Loucy (cell line): ENCODE measurements around the gene ESR2.

Experiments
- H2AFZ ChIP-seq: fragments of 200-600 bp; sonication (generic); 2 replicates; pipeline ENCODE4 v1.6.0; 2016; ENCODE audit warnings: antibody characterized with exemption, mild to moderate bottlenecking, low read length, moderate library complexity
- H3F3A ChIP-seq: fragments of 200-600 bp; 2 replicates; pipeline ENCODE4 v1.6.0; 2016; ENCODE audit warnings: antibody characterized with exemption, low read depth, mild to moderate bottlenecking
- H3K27me3 ChIP-seq: fragments of 200-600 bp; sonication (generic); 2 replicates; pipeline ENCODE4 v1.6.1; 2014; ENCODE audit warnings: low read length, mild to moderate bottlenecking; ENCODE audit not compliant: insufficient read depth, poor library complexity, severe bottlenecking
- H3K36me3 ChIP-seq: fragments of 200-600 bp; sonication (generic); 2 replicates; pipeline ENCODE4 v1.6.1; 2016; ENCODE audit warnings: low read length; ENCODE audit not compliant: insufficient read depth
- H3K4me1 ChIP-seq: fragments of 200-600 bp; sonication (generic); 2 replicates; pipeline ENCODE4 v1.5.1; 2014; ENCODE audit warnings: low read length, mild to moderate bottlenecking; ENCODE audit not compliant: insufficient read depth, poor library complexity, severe bottlenecking
- H3K4me2 ChIP-seq: fragments of 200-600 bp; sonication (generic); 2 replicates; pipeline ENCODE4 v1.6.0; 2014; ENCODE audit warnings: antibody characterized with exemption, low read length, low read depth, mild to moderate bottlenecking; ENCODE audit not compliant: poor library complexity, severe bottlenecking
- H3K4me3 ChIP-seq: fragments of 200-600 bp; sonication (generic); 2 replicates; pipeline ENCODE4 v1.5.1; 2014; ENCODE audit warnings: low read length, mild to moderate bottlenecking, mixed read lengths; ENCODE audit not compliant: poor library complexity, severe bottlenecking
- H3K79me2 ChIP-seq: fragments of 200-600 bp; sonication (generic); 2 replicates; pipeline ENCODE4 v1.6.1; 2014; ENCODE audit warnings: low read length; ENCODE audit not compliant: insufficient read depth
- H3K9ac ChIP-seq: fragments of 200-600 bp; sonication (generic); 2 replicates; pipeline ENCODE4 v1.6.0; 2014; ENCODE audit warnings: mild to moderate bottlenecking, low read depth, low read length, moderate library complexity; ENCODE audit not compliant: poor library complexity, severe bottlenecking
- H3K9me2 ChIP-seq: fragments of 200-600 bp; sonication (generic); replicated peaks from 2 replicates; pipeline ENCODE4 v1.6.1; 2016; ENCODE audit warnings: low read depth, low read length, mixed read lengths
- H3K9me3 ChIP-seq: fragments of 200-600 bp; sonication (generic); 2 replicates; pipeline ENCODE4 v1.6.1; 2014; ENCODE audit warnings: mild to moderate bottlenecking, antibody characterized with exemption, low read length, low read depth; ENCODE audit not compliant: insufficient read depth
- H4K20me1 ChIP-seq: fragments of 200-600 bp; sonication (generic); 2 replicates; pipeline ENCODE4 v1.6.0; 2014; ENCODE audit warnings: antibody characterized with exemption, low read length, mild to moderate bottlenecking; ENCODE audit not compliant: insufficient read depth, poor library complexity, severe bottlenecking
- EZH2phosphoT487 ChIP-seq: fragments of 200-600 bp; IDR thresholded peaks from 2 replicates; pipeline ENCODE4 v1.6.1; 2018; ENCODE audit warnings: antibody characterized with exemption, mild to moderate bottlenecking, moderate library complexity, borderline replicate concordance
- TF ChIP-seq, protein P1 (sequence below): fragments of 200-600 bp; sonication (generic); conservative IDR thresholded peaks from 2 replicates; pipeline ENCODE4 v1.5.1; 2014; ENCODE audit warnings: mild to moderate bottlenecking, antibody characterized with exemption, low read length

The ESR2 gene

DNA sequence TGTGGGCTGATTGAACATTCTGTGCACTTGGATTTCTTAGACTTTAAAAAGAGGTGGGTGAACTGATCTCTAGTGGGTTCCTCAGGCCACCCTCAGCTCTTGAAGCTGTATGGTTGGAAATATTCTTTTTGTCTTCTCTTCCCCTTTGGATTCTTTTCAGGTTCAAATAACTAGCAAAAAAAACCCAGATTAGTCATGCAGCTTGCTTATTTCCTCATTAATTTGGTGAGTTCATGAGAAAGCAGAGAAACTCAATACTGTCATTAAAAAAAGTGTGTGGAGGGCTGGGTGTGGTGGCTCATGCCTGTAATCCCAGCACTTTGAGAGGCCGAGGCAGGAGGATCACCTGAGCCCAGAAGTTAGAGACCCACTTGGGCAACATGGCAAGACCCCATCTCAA lies 183.4 kb downstream of the ESR2 start:
- Histone ChIP-seq H3K36me3 (no peaks in the 10 kb centered on the region), H3K9me3 (no peaks in the 10 kb centered on the region), H4K20me1 (no peaks in the 10 kb centered on the region), H2AFZ (no peak overlapping the region), H3K4me1 (peaks cover 40% of the 10 kb centered on the region), H3K4me2 (peak overlapping the region; percentile 72), H3K4me3 (peak overlapping the region; percentile 11), H3K9me2 (no peaks in the 10 kb centered on the region), H3K9ac (no peak overlapping the region), H3F3A (no peaks in the 10 kb centered on the region), H3K79me2 (peaks cover 17% of the 10 kb centered on the region), H3K27me3 (no peaks in the 10 kb centered on the region)
- TF ChIP-seq, protein P1, sequence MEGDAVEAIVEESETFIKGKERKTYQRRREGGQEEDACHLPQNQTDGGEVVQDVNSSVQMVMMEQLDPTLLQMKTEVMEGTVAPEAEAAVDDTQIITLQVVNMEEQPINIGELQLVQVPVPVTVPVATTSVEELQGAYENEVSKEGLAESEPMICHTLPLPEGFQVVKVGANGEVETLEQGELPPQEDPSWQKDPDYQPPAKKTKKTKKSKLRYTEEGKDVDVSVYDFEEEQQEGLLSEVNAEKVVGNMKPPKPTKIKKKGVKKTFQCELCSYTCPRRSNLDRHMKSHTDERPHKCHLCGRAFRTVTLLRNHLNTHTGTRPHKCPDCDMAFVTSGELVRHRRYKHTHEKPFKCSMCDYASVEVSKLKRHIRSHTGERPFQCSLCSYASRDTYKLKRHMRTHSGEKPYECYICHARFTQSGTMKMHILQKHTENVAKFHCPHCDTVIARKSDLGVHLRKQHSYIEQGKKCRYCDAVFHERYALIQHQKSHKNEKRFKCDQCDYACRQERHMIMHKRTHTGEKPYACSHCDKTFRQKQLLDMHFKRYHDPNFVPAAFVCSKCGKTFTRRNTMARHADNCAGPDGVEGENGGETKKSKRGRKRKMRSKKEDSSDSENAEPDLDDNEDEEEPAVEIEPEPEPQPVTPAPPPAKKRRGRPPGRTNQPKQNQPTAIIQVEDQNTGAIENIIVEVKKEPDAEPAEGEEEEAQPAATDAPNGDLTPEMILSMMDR = no peak
- TF ChIP-seq EZH2phosphoT487 = no peak

DNA sequence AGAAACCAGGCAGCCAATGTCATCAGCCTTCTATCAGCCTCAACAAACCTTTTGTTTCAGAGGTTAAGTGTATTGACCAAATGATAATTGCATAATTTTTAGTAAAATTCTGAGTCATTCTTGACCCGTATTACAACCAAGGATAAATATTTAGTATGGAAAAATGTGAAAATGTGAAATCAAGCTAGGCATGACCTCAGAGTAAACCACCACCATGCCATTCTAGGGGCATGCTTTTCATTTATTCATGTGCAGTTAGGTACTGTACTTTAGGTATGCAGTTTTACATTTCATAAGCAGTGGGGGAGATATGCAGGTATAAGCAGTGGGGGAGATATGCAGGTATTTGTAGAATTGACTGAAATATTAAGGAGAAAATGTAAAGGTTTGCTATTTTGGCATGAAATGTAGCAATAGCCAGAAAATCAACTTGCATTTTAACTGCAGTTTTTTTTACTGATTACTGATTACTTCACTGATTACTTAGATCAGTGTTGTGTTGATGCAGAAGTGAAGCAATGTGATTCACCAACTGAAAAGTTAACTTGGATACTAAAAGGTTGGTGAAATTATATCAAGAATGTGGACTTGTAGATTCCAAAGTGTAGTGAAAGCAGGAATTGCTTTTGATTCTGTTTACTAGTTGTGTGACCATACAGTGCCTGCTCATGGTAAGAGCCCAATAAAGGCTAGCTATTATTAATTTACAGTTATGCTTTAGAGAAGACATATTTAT lies 184.2 kb downstream of the ESR2 start:
- Histone ChIP-seq H4K20me1 (no peaks in the 10 kb centered on the region), H3K9me3 (no peaks in the 10 kb centered on the region), H3K27me3 (no peaks in the 10 kb centered on the region), H3K4me1 (peaks cover 36% of the 10 kb centered on the region), H2AFZ (no peak overlapping the region), H3K36me3 (no peaks in the 10 kb centered on the region), H3K9me2 (no peaks in the 10 kb centered on the region), H3K4me3 (no peak overlapping the region), H3F3A (no peaks in the 10 kb centered on the region), H3K4me2 (no peak overlapping the region), H3K9ac (no peak overlapping the region), H3K79me2 (peaks cover 17% of the 10 kb centered on the region)
- TF ChIP-seq EZH2phosphoT487 = no peak
- TF ChIP-seq, protein P1 = no peak

DNA sequence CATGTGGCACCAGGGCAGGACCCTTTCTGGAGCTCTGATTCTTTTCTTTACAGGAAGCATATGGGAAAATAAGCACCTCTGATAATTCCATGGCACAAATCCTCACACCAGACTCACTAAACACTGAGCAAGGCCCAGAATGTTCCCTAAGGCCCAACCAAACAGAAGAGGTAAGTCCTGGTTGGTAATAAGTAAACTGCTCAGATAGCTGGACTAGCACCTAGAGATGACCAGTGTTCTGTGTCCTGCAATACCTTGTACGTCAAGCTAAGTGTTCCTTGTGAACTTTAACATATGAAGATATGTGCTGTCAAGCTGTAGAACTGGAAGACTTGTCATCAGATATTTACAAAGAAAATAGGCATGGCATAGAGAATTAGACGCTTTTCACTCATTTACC lies 186.7 kb downstream of the ESR2 start:
- H3K9ac ChIP-seq = no peak overlapping the region
- no peak overlapping the region for H3K4me3 ChIP-seq
- no peak overlapping the region for H2AFZ ChIP-seq
- no peaks in the 10 kb centered on the region for H3K9me3 ChIP-seq
- no peaks in the 10 kb centered on the region for H3K27me3 ChIP-seq
- H3F3A ChIP-seq = no peaks in the 10 kb centered on the region
- no peak overlapping the region for H3K4me2 ChIP-seq
- TF ChIP-seq, protein P1 = no peak
- no peaks in the 10 kb centered on the region for H4K20me1 ChIP-seq
- H3K36me3 ChIP-seq = no peaks in the 10 kb centered on the region
- H3K79me2 ChIP-seq = peaks cover 12% of the 10 kb centered on the region
- H3K9me2 ChIP-seq = no peaks in the 10 kb centered on the region
- peaks cover 12% of the 10 kb centered on the region for H3K4me1 ChIP-seq
